ENCODE data around the gene GLIS1.

GLIS1 gene

GRCh38 chr1:53736290-53736689, 2.7 kb downstream of the GLIS1 start:
- no peak for DNase-seq (ENCODE audit: low read depth in 2 of 2)

- no peak for DNase-seq (ENCODE audit: low read depth in 2 of 2)
Measured at GRCh38 chr1:53735681-53736080, 3.3 kb downstream of the GLIS1 start.

GRCh38 chr1:53735261-53735660, 3.7 kb downstream of the GLIS1 start:
- no peak for DNase-seq (ENCODE audit: low read depth in 2 of 2)

GRCh38 chr1:53734650-53735211, 4.2 kb downstream of the GLIS1 start:
- DNase-seq (ENCODE audit: low read depth in 2 of 2), result no peak

- DNase-seq (ENCODE audit: low read depth in 2 of 2), result no peak
Measured at GRCh38 chr1:53733975-53734649, 4.9 kb downstream of the GLIS1 start.

GRCh38 chr1:53733447-53733931, 5.5 kb downstream of the GLIS1 start:
- DNase-seq (ENCODE audit: low read depth in 2 of 2), result no peak

- DNase-seq (ENCODE audit: low read depth in 2 of 2), result peak; percentile 86
Measured at GRCh38 chr1:53732912-53733317, 6.0 kb downstream of the GLIS1 start.

GRCh38 chr1:53732409-53732808, 6.6 kb downstream of the GLIS1 start:
- no peak for DNase-seq (ENCODE audit: low read depth in 2 of 2)

- no peak for DNase-seq (ENCODE audit: low read depth in 2 of 2)
Measured at GRCh38 chr1:53731779-53732305, 7.1 kb downstream of the GLIS1 start.

- no peak for DNase-seq (ENCODE audit: low read depth in 2 of 2)
Measured at GRCh38 chr1:53731043-53731600, 7.8 kb downstream of the GLIS1 start.

GRCh38 chr1:53730224-53730865, 8.6 kb downstream of the GLIS1 start:
- DNase-seq (ENCODE audit: low read depth in 2 of 2), result no peak

GRCh38 chr1:53729456-53730223, 9.3 kb downstream of the GLIS1 start:
- no peak for DNase-seq (ENCODE audit: low read depth in 2 of 2)

GRCh38 chr1:53728702-53729455, 10.1 kb downstream of the GLIS1 start:
- DNase-seq (ENCODE audit: low read depth in 2 of 2), result no peak

- no peak for DNase-seq (ENCODE audit: low read depth in 2 of 2)
Measured at GRCh38 chr1:53728196-53728595, 10.8 kb downstream of the GLIS1 start.

- DNase-seq (ENCODE audit: low read depth in 2 of 2), result no peak
Measured at GRCh38 chr1:53727461-53728092, 11.4 kb downstream of the GLIS1 start.

GRCh38 chr1:53726009-53726600, 12.9 kb downstream of the GLIS1 start:
- no peak for DNase-seq (ENCODE audit: low read depth in 2 of 2)

- no peak for DNase-seq (ENCODE audit: low read depth in 2 of 2)
Measured at GRCh38 chr1:53725238-53725689, 13.7 kb downstream of the GLIS1 start.

GRCh38 chr1:53722025-53722424, 16.9 kb downstream of the GLIS1 start:
- no peak for DNase-seq (ENCODE audit: low read depth in 2 of 2)

GRCh38 chr1:53721088-53721487, 17.9 kb downstream of the GLIS1 start:
- DNase-seq (ENCODE audit: low read depth in 2 of 2), result no peak

GRCh38 chr1:53719469-53719868, 19.5 kb downstream of the GLIS1 start:
- no peak for DNase-seq (ENCODE audit: low read depth in 2 of 2)
